Measurements from ENCODE around the gene TYW3.

TYW3 gene

GRCh38 chr1:74748960-74749359 is 16.0 kb downstream of the TYW3 start (continued):
- TF ChIP-seq ATF2 (tag by site-specific recombination; IDR thresholded peaks at IDR 0.05; ENCODE audit: low read depth) (no peak), SETDB1 (IDR thresholded peaks at IDR 0.05; ENCODE audit: insufficient read length, low read length) (no peak), ZBTB17 (tag by site-specific recombination; IDR thresholded peaks at IDR 0.05) (no peak)

- no peak overlapping the region for H3K27ac ChIP-seq (ENCODE audit: extremely low read depth, low read depth, low read length)
- H3K9me3 ChIP-seq (ENCODE audit: control insufficient read depth, insufficient read depth, low read depth, low read length) = no peaks in the 10 kb centered on the region
- H3K4me1 ChIP-seq (ENCODE audit: control insufficient read depth, insufficient read depth, low read length) = no peaks in the 10 kb centered on the region
- no peak for TF ChIP-seq ZNF266 (tag by site-specific recombination; IDR thresholded peaks at IDR 0.05; ENCODE audit: low read depth)
- TF ChIP-seq RBAK (tag by site-specific recombination; IDR thresholded peaks at IDR 0.05) = no peak
- no peak for TF ChIP-seq BCL11B (tag by site-specific recombination; IDR thresholded peaks at IDR 0.05; ENCODE audit: low read depth)
- no peak for TF ChIP-seq REST (tag by site-specific recombination; IDR thresholded peaks at IDR 0.05)
- TF ChIP-seq ZFP69B (tag by site-specific recombination; IDR thresholded peaks at IDR 0.05) = no peak
- TF ChIP-seq ZNF501 (tag by site-specific recombination; IDR thresholded peaks at IDR 0.05) = no peak
- TF ChIP-seq ZNF121 (tag by site-specific recombination; IDR thresholded peaks at IDR 0.05) = no peak
- TF ChIP-seq ZBTB48 (tag by site-specific recombination; IDR thresholded peaks at IDR 0.05) = no peak
- no peak for TF ChIP-seq ZNF404 (tag by site-specific recombination; IDR thresholded peaks at IDR 0.05)
- TF ChIP-seq ZIC2 (tag by site-specific recombination; IDR thresholded peaks at IDR 0.05) = no peak
- TF ChIP-seq ZNF548 (tag by site-specific recombination; IDR thresholded peaks at IDR 0.05) = no peak
- no peak for TF ChIP-seq ZNF169 (tag by site-specific recombination; IDR thresholded peaks at IDR 0.05)
- no peak for TF ChIP-seq TRIM28 (IDR thresholded peaks at IDR 0.05; ENCODE audit: borderline replicate concordance, low read length)
- no peak for TF ChIP-seq KLF9 (tag by site-specific recombination; IDR thresholded peaks at IDR 0.05; ENCODE audit: low read depth)
- no peak for TF ChIP-seq ATF2 (tag by site-specific recombination; IDR thresholded peaks at IDR 0.05; ENCODE audit: low read depth)
- no peak for TF ChIP-seq ELK4 (IDR thresholded peaks at IDR 0.05; ENCODE audit: borderline replicate concordance, low read depth, low read length)
- no peak for TF ChIP-seq KLF17 (tag by site-specific recombination; IDR thresholded peaks at IDR 0.05)
- TF ChIP-seq ZNF16 (tag by site-specific recombination; IDR thresholded peaks at IDR 0.05; ENCODE audit: low read depth) = no peak
- no peak for TF ChIP-seq ZNF148 (tag by site-specific recombination; IDR thresholded peaks at IDR 0.05; ENCODE audit: borderline replicate concordance)
- no peak for TF ChIP-seq ZNF394 (tag by site-specific recombination; IDR thresholded peaks at IDR 0.05; ENCODE audit: borderline replicate concordance)
- ChIA-PET CTCF (interaction anchor here (0.6 to 0.8 kb wide), 2 partner anchors 20 to 446 kb away, joined by 3 read pairs; no protein-coding TSS in a partner anchor), POLR2A (no interaction called here)
- peaks cover 19 to 85% of the 10 kb centered on the region in 2 experiments for H3K36me3 ChIP-seq (ENCODE audit: control insufficient read depth in 2 of 2, insufficient read depth in 1 of 2, low read length in 2 of 2)
- H3K4me3 ChIP-seq (ENCODE audit: low read depth, low read length) = no peak overlapping the region
These were observed 20.2 kb downstream of the TYW3 start for GRCh38 chr1:74753104-74753503.
